Measurements from ENCODE around the gene TRNP1. TPM values are rescaled to one million over a fixed set of nuclear protein-coding genes. Genes with fewer than 3 reads are reported as not detected.
A peak's percentile ranks its signal among the peaks of the same experiment; 100 is the strongest.

TRNP1 gene
- total and polyA plus RNA-seq, 7 experiments from 2014 or later = 0.19 to 5.0 TPM; not detected in 5

DNA sequence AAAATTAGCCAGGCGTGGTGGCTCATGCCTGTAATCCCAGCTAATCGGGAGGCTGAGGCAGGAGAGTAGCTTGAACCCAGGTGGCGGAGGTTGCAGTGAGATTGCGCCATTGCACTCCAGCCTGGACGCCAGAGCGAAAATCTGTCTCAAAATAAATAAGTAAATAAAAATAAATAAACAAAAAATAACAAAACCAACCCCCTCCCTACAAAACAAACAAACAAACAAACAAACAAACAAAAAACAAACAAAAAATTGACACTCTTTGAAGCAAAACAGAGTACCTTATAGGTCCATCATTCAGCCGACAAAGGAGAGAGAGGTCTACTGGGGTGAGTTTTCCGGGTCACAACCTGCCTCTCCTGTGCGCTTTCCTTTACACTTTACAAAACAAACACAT lies 27.9 kb upstream of the TRNP1 start:
- POLR2A ChIA-PET = no interaction called here
- H3K27ac Mint-ChIP-seq = peak overlapping the region in 1 of 9 donors; percentile 38
- intact Hi-C loops (cut with micrococcal nuclease) = loop anchor here in 1 of 2 donors (5.0 kb wide), 1 partner anchor 132 kb away; no protein-coding TSS in a partner anchor
- Histone ChIP-seq H3K9me3 (ENCODE audit: control insufficient read depth in 2 of 3, low read length in 3 of 3) (no peaks in the 10 kb centered on the region), H3K36me3 (ENCODE audit: control insufficient read depth in 2 of 3, insufficient read depth in 3 of 3, low read length in 3 of 3) (no peaks in the 10 kb centered on the region), H3K4me1 (ENCODE audit: control insufficient read depth in 2 of 2, insufficient read depth in 2 of 2, low read length in 2 of 2) (no peaks in the 10 kb centered on the region), H3K27ac (ENCODE audit: low read depth, low read length) (no peak overlapping the region), H3K27me3 (ENCODE audit: control insufficient read depth in 2 of 2, insufficient read depth in 2 of 2, low read length in 2 of 2) (no peaks in the 10 kb centered on the region), H3K4me3 (ENCODE audit: low read length) (no peak overlapping the region)
- H3K4me1 Mint-ChIP-seq = peaks cover 2 to 5% (median 3%) of the 10 kb centered on the region in 7 donors
- H3K9me3 Mint-ChIP-seq = no peaks in the 10 kb centered on the region
- H3K4me3 Mint-ChIP-seq = no peak overlapping the region
- CTCF ChIA-PET = no interaction called here
- H3K27me3 Mint-ChIP-seq = peaks cover 24 to 56% (median 31%) of the 10 kb centered on the region in 5 donors
- no peak for ATAC-seq
- H3K36me3 Mint-ChIP-seq = no peaks in the 10 kb centered on the region
- DNase-seq = no peak

DNA sequence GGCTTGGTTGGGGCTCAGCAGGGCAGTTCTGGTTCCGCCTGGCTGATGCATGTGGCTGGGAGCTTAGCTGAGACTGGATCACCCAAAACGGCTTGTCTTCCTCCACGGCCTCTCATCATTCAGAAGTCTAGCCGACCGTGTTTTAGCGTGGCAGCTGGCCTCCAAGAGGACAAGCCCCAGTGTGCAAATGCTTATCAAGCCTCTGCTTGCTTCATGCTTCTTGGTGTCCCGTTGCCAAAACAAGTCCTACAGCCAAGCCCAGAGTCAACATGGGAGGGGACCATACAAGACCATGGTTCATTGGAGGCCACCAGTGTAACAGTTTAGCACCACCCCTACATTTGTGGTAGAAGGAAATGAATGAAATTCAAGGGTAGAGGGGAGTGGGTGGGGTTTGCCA lies 22.7 kb upstream of the TRNP1 start:
- Mint-ChIP-seq H3K27ac (no peak overlapping the region), H3K4me1 (peaks cover 0 to 5% (median 0%) of the 10 kb centered on the region in 7 donors), H3K4me3 (no peak overlapping the region), H3K36me3 (no peaks in the 10 kb centered on the region), H3K9me3 (no peaks in the 10 kb centered on the region), H3K27me3 (peaks cover 11 to 21% (median 14%) of the 10 kb centered on the region in 5 donors)
- Histone ChIP-seq H3K36me3 (ENCODE audit: control insufficient read depth in 2 of 3, insufficient read depth in 3 of 3, low read length in 3 of 3) (no peaks in the 10 kb centered on the region), H3K27ac (ENCODE audit: low read depth, low read length) (no peak overlapping the region), H3K9me3 (ENCODE audit: control insufficient read depth in 2 of 3, low read length in 3 of 3) (no peaks in the 10 kb centered on the region), H3K4me1 (ENCODE audit: control insufficient read depth in 2 of 2, insufficient read depth in 2 of 2, low read length in 2 of 2) (no peaks in the 10 kb centered on the region), H3K27me3 (ENCODE audit: control insufficient read depth in 2 of 2, insufficient read depth in 2 of 2, low read length in 2 of 2) (no peaks in the 10 kb centered on the region), H3K4me3 (ENCODE audit: low read length) (no peak overlapping the region)
- no peak for DNase-seq
- ChIA-PET CTCF (interaction anchor here (0.6 kb wide), 1 partner anchor 72 kb away, joined by 3 read pairs; no protein-coding TSS in a partner anchor), POLR2A (no interaction called here)
- no peak for ATAC-seq
- intact Hi-C loops (cut with micrococcal nuclease) = no loop called here

- Histone ChIP-seq H3K27me3 (ENCODE audit: control insufficient read depth in 2 of 2, insufficient read depth in 2 of 2, low read length in 2 of 2) (no peaks in the 10 kb centered on the region), H3K36me3 (ENCODE audit: control insufficient read depth in 2 of 3, insufficient read depth in 3 of 3, low read length in 3 of 3) (no peaks in the 10 kb centered on the region), H3K27ac (ENCODE audit: low read depth, low read length) (no peak overlapping the region), H3K4me1 (ENCODE audit: control insufficient read depth in 2 of 2, insufficient read depth in 2 of 2, low read length in 2 of 2) (no peaks in the 10 kb centered on the region), H3K9me3 (ENCODE audit: control insufficient read depth in 2 of 3, low read length in 3 of 3) (no peaks in the 10 kb centered on the region), H3K4me3 (ENCODE audit: low read length) (no peak overlapping the region)
- no peaks in the 10 kb centered on the region for H3K36me3 Mint-ChIP-seq
- ChIA-PET CTCF (interaction anchor here (0.8 to 1.0 kb wide), 2 partner anchors 43 to 431 kb away, joined by 3 read pairs; no protein-coding TSS in a partner anchor), POLR2A (interaction anchor here (0.6 kb wide), 1 partner anchor 10 kb away, joined by 3 read pairs; no protein-coding TSS in a partner anchor)
- no peak overlapping the region for H3K27ac Mint-ChIP-seq
- H3K4me3 Mint-ChIP-seq = no peak overlapping the region
- peaks cover 8 to 18% (median 11%) of the 10 kb centered on the region in 5 donors for H3K27me3 Mint-ChIP-seq
- ATAC-seq (no peak), DNase-seq (no peak)
- intact Hi-C loops (cut with micrococcal nuclease) = no loop called here
- H3K4me1 Mint-ChIP-seq = peaks cover 0 to 5% (median 0%) of the 10 kb centered on the region in 7 donors
- peaks cover 0 to 2% (median 0%) of the 10 kb centered on the region in 11 donors for H3K9me3 Mint-ChIP-seq
Observed at GRCh38 chr1:26971590-26971989, 21.9 kb upstream of the TRNP1 start.

DNA sequence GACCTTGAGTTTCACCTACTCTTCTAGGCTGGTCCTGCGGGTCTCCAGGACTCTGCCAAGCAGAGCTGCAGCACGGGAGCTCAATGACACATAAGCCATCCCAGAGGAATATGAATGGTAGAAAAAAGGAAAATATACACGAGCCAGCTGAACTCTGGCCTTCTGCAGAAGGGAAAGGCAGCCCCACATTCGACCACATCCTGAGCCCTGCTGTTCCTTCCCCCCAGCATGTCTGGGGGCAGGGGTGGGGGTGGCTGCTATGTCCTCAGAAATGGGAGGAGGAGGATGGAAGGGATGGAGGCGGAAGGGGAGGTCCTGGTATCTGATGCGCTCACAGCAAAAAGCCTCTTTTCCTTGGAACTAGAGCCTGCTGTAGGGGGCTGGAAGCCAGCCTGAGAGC lies 21.1 kb upstream of the TRNP1 start:
- intact Hi-C loops (cut with micrococcal nuclease) = no loop called here
- ChIA-PET CTCF (interaction anchor here (0.7 to 1.0 kb wide), 3 partner anchors 44 to 430 kb away, joined by 3 to 4 read pairs (median 3); no protein-coding TSS in a partner anchor), POLR2A (interaction anchor here (0.6 kb wide), 1 partner anchor 10 kb away, joined by 3 read pairs; no protein-coding TSS in a partner anchor)
- DNase-seq (no peak), ATAC-seq (no peak)
- Mint-ChIP-seq H3K4me3 (no peak overlapping the region), H3K4me1 (peaks cover 0 to 5% (median 0%) of the 10 kb centered on the region in 7 donors), H3K27me3 (peaks cover 5 to 18% (median 8%) of the 10 kb centered on the region in 5 donors), H3K27ac (no peak overlapping the region), H3K9me3 (peaks cover 0 to 2% (median 0%) of the 10 kb centered on the region in 11 donors), H3K36me3 (no peaks in the 10 kb centered on the region)
- Histone ChIP-seq H3K4me1 (ENCODE audit: control insufficient read depth in 2 of 2, insufficient read depth in 2 of 2, low read length in 2 of 2) (no peaks in the 10 kb centered on the region), H3K9me3 (ENCODE audit: control insufficient read depth in 2 of 3, low read length in 3 of 3) (no peaks in the 10 kb centered on the region), H3K27me3 (ENCODE audit: control insufficient read depth in 2 of 2, insufficient read depth in 2 of 2, low read length in 2 of 2) (no peaks in the 10 kb centered on the region), H3K4me3 (ENCODE audit: low read length) (no peak overlapping the region), H3K36me3 (ENCODE audit: control insufficient read depth in 2 of 3, insufficient read depth in 3 of 3, low read length in 3 of 3) (no peaks in the 10 kb centered on the region), H3K27ac (ENCODE audit: low read depth, low read length) (no peak overlapping the region)

DNA sequence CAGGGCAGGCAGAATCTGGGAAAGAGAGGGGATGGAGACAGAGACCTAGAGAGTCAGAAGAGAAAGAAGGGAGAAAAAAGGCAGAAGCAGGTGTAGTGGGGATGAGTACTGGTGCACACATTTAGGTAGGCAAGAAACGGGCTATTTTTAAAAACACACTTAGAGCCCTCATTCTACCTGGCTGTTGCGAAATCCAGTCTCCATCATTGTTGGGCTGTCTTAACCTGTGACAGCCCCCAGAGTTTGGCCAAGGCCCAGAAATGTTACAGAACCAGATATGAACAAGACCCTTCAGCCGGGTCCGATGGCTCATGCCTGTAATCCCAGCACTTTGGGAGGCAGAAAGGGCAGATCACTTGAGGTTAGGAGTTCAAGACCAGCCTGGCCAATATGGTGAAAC lies 20.7 kb upstream of the TRNP1 start:
- Mint-ChIP-seq H3K27me3 (peaks cover 5 to 18% (median 8%) of the 10 kb centered on the region in 5 donors), H3K4me3 (no peak overlapping the region), H3K9me3 (peaks cover 0 to 2% (median 0%) of the 10 kb centered on the region in 11 donors), H3K4me1 (peaks cover 0 to 5% (median 0%) of the 10 kb centered on the region in 7 donors), H3K36me3 (no peaks in the 10 kb centered on the region), H3K27ac (no peak overlapping the region)
- ChIA-PET POLR2A (no interaction called here), CTCF (interaction anchor here (0.7 to 1.0 kb wide), 2 partner anchors 45 to 404 kb away, joined by 3 to 4 read pairs; no protein-coding TSS in a partner anchor)
- ATAC-seq (no peak), DNase-seq (no peak)
- Histone ChIP-seq H3K9me3 (ENCODE audit: control insufficient read depth in 2 of 3, low read length in 3 of 3) (no peaks in the 10 kb centered on the region), H3K4me1 (ENCODE audit: control insufficient read depth in 2 of 2, insufficient read depth in 2 of 2, low read length in 2 of 2) (no peaks in the 10 kb centered on the region), H3K27me3 (ENCODE audit: control insufficient read depth in 2 of 2, insufficient read depth in 2 of 2, low read length in 2 of 2) (no peaks in the 10 kb centered on the region), H3K4me3 (ENCODE audit: low read length) (no peak overlapping the region), H3K36me3 (ENCODE audit: control insufficient read depth in 2 of 3, insufficient read depth in 3 of 3, low read length in 3 of 3) (no peaks in the 10 kb centered on the region), H3K27ac (ENCODE audit: low read depth, low read length) (no peak overlapping the region)
- intact Hi-C loops (cut with micrococcal nuclease) = no loop called here

DNA sequence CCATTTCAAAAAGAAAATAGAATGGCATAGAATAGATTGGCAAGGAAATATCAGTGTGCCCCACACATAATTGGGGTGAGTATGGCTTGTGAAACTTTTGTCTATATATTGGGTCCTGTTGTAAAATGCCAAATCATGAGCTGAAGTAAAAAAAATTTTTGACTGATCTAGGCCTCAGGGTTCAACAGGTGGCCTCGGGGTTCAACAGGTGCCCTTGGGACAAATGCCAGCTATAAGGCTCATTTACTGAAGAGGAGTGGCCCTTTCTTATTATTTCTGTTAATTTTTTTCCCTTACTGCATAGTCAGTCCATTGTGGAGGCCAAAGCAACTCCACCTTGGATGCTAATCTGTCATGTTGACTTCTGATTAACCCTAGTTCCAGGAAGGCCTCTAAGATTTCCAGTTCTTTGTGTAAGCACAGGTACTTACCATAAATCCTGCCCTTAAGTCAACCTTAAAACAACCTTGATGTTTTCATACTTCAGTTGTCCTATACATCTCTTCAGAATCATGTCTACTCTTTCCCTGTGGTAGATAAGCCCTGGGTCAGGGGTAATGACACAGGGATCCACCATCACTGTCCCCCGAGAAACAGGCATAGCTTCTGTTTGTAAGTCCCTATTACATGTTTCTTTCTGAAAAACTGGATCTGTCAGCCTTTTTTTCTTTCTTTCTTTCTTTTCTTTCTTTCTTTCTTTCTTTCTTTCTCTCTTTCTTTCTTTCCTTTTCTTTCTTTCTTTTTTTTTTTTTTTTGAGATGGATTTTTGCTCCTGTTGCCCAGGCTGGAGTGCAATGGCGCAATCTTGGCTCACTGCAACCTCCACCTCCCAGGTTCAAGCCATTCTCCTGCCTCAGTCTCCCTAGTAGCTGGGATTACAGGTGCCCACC lies 16.6 kb upstream of the TRNP1 start:
- Mint-ChIP-seq H3K36me3 (peaks cover 0 to 5% (median 0%) of the 10 kb centered on the region in 5 donors), H3K4me1 (peaks cover 0 to 5% (median 0%) of the 10 kb centered on the region in 7 donors), H3K9me3 (peaks cover 0 to 2% (median 0%) of the 10 kb centered on the region in 11 donors), H3K27me3 (peaks cover 6 to 12% (median 8%) of the 10 kb centered on the region in 5 donors), H3K4me3 (no peak overlapping the region), H3K27ac (no peak overlapping the region)
- no peaks in the 10 kb centered on the region for H3K27me3 ChIP-seq (ENCODE audit: control insufficient read depth in 2 of 2, insufficient read depth in 2 of 2, low read length in 2 of 2)
- no peak overlapping the region for H3K27ac ChIP-seq (ENCODE audit: low read depth, low read length)
- H3K4me1 ChIP-seq (ENCODE audit: control insufficient read depth in 2 of 2, insufficient read depth in 2 of 2, low read length in 2 of 2) = no peaks in the 10 kb centered on the region
- no peak for ATAC-seq
- H3K4me3 ChIP-seq (ENCODE audit: low read length) = no peak overlapping the region
- ChIA-PET POLR2A (no interaction called here), CTCF (no interaction called here)
- intact Hi-C loops (cut with micrococcal nuclease) = no loop called here
- DNase-seq = no peak
- no peaks in the 10 kb centered on the region for H3K36me3 ChIP-seq (ENCODE audit: control insufficient read depth in 2 of 3, insufficient read depth in 3 of 3, low read length in 3 of 3)
- no peaks in the 10 kb centered on the region for H3K9me3 ChIP-seq (ENCODE audit: control insufficient read depth in 2 of 3, low read length in 3 of 3)

All from naive thymus-derived CD4-positive, alpha-beta T cell (primary cell).